Measurements from ENCODE around the gene KBTBD7.
A peak's percentile ranks its signal among the peaks of the same experiment; 100 is the strongest.

Gene KBTBD7

GRCh38 chr13:41200126-41200525 lies 5.8 kb upstream of the KBTBD7 start:
- CTCF ChIA-PET = no interaction called here
- H3K4me3 ChIP-seq (ENCODE audit: low read depth, low read length) = no peak overlapping the region
- no peak overlapping the region for H3K27ac ChIP-seq (ENCODE audit: extremely low read depth, low read depth, low read length)
- no peaks in the 10 kb centered on the region for H3K36me3 ChIP-seq (ENCODE audit: control insufficient read depth in 2 of 2, insufficient read depth in 1 of 2, low read length in 2 of 2)
- H3K9me3 ChIP-seq (ENCODE audit: control insufficient read depth, insufficient read depth, low read depth, low read length) = no peaks in the 10 kb centered on the region
- H3K4me1 ChIP-seq (ENCODE audit: control insufficient read depth, insufficient read depth, low read length) = no peaks in the 10 kb centered on the region
- POLR2A ChIA-PET = no interaction called here
- TF ChIP-seq ZNF624 (tag by site-specific recombination; IDR thresholded peaks at IDR 0.05) (no peak), ZNF513 (tag by site-specific recombination; IDR thresholded peaks at IDR 0.05) (no peak)

- peak; percentile 23; the same call in 1 of the 2 replicates for TF ChIP-seq PRDM6 (tag by site-specific recombination; IDR thresholded peaks at IDR 0.05)
- peak; percentile 80 for TF ChIP-seq SP7 (tag by site-specific recombination; IDR thresholded peaks at IDR 0.05)
- TF ChIP-seq ZNF639 (tag by site-specific recombination; IDR thresholded peaks at IDR 0.05) = no peak
- Histone ChIP-seq H3K4me3 (ENCODE audit: low read depth, low read length) (no peak overlapping the region), H3K4me1 (ENCODE audit: control insufficient read depth, insufficient read depth, low read length) (no peaks in the 10 kb centered on the region), H3K36me3 (ENCODE audit: control insufficient read depth in 2 of 2, insufficient read depth in 1 of 2, low read length in 2 of 2) (no peaks in the 10 kb centered on the region), H3K9me3 (ENCODE audit: control insufficient read depth, insufficient read depth, low read depth, low read length) (no peaks in the 10 kb centered on the region), H3K27ac (ENCODE audit: extremely low read depth, low read depth, low read length) (no peak overlapping the region)
- ChIA-PET CTCF (no interaction called here), POLR2A (no interaction called here)
Observed at GRCh38 chr13:41199526-41199925, 5.2 kb upstream of the KBTBD7 start.

- ChIA-PET CTCF (no interaction called here), POLR2A (no interaction called here)
- TF ChIP-seq ZNF561 (tag by site-specific recombination; IDR thresholded peaks at IDR 0.05; ENCODE audit: borderline replicate concordance) (no peak), PRDM4 (tag by site-specific recombination; IDR thresholded peaks at IDR 0.05) (no peak), ZNF112 (tag by site-specific recombination; IDR thresholded peaks at IDR 0.05) (no peak), ZNF121 (tag by site-specific recombination; IDR thresholded peaks at IDR 0.05) (no peak), ZNF449 (tag by site-specific recombination; IDR thresholded peaks at IDR 0.05) (no peak), ZNF23 (tag by site-specific recombination; IDR thresholded peaks at IDR 0.05; ENCODE audit: borderline replicate concordance) (no peak), ZNF354C (tag by site-specific recombination; IDR thresholded peaks at IDR 0.05; ENCODE audit: borderline replicate concordance, low read depth) (no peak), IKZF3 (tag by site-specific recombination; IDR thresholded peaks at IDR 0.05) (no peak), ZNF324 (tag by site-specific recombination; IDR thresholded peaks at IDR 0.05) (no peak), ZSCAN4 (tag by site-specific recombination; IDR thresholded peaks at IDR 0.05) (no peak), ZNF629 (tag by site-specific recombination; IDR thresholded peaks at IDR 0.05) (no peak), ZBTB20 (tag by site-specific recombination; IDR thresholded peaks at IDR 0.05) (no peak), ZFP69B (tag by site-specific recombination; IDR thresholded peaks at IDR 0.05) (no peak), BCL11B (tag by site-specific recombination; IDR thresholded peaks at IDR 0.05; ENCODE audit: low read depth) (no peak)
- Histone ChIP-seq H3K4me1 (ENCODE audit: control insufficient read depth, insufficient read depth, low read length) (no peaks in the 10 kb centered on the region), H3K9me3 (ENCODE audit: control insufficient read depth, insufficient read depth, low read depth, low read length) (no peaks in the 10 kb centered on the region), H3K4me3 (ENCODE audit: low read depth, low read length) (no peak overlapping the region), H3K36me3 (ENCODE audit: control insufficient read depth in 2 of 2, insufficient read depth in 1 of 2, low read length in 2 of 2) (no peaks in the 10 kb centered on the region), H3K27ac (ENCODE audit: extremely low read depth, low read depth, low read length) (no peak overlapping the region)
Observed at GRCh38 chr13:41199079-41199478, 4.7 kb upstream of the KBTBD7 start.

Data from HEK293 (cell line).